ENCODE data around the gene CHD5. TPM values are rescaled to one million over a fixed set of nuclear protein-coding genes. Genes with fewer than 3 reads are reported as not detected.
"Not testable (repeated sequence)": the region's sequence is repeated elsewhere in the genome, so short reads cannot be mapped to it uniquely, and the experiment has no call there.

CHD5 gene
- polyA plus RNA-seq, 1 donor from 2014 or later = 22.0 TPM

DNA sequence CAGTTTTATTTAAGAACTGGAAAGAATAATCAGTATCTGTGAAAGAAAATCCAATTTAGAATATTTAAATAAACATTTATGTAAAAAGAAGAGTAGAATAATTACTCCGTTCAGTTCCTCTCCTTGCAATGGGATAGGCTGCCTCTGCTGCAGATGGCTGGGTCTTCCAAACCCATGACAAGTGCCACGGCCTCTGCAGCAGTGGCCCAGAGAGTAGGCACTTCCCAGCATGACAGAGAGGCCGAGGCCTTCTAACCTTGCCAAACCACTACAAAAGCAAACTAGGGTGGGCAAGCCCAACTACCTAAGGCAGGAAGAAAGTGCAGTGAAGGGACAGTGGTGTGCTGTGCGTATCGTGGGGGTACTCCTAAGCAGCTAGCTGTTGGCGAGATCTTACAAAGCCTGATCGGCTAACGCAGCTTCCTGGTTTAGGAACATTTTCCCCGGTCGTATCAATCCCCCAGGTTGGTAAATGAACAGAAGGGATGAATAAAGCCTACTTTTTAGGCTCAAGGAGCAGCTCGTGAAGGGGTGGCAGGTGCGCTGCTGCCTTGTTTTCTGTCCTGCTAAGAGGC, 41.2 kb upstream of the CHD5 start:
- Histone ChIP-seq H3K9me2 (ENCODE audit: insufficient read depth, low read length) (no peaks in the 10 kb centered on the region), H3K4me2 (ENCODE audit: low read length) (no peak overlapping the region), H3K4me3 (ENCODE audit: low read length) (no peak overlapping the region), H3F3A (ENCODE audit: insufficient read depth, low read length, poor library complexity, severe bottlenecking) (no peaks in the 10 kb centered on the region), H3K9me3 (ENCODE audit: low read length) (no peaks in the 10 kb centered on the region), H3K27ac (ENCODE audit: low read length) (no peak overlapping the region), H3K9ac (ENCODE audit: low read length) (no peak overlapping the region), H3K79me2 (replicated peaks; ENCODE audit: insufficient read depth, low read length) (no peaks in the 10 kb centered on the region), H2AFZ (ENCODE audit: low read depth, low read length) (no peak overlapping the region), H4K20me1 (ENCODE audit: insufficient read depth) (no peaks in the 10 kb centered on the region), H3K36me3 (ENCODE audit: insufficient read depth, low read length) (no peaks in the 10 kb centered on the region), H3K27me3 (ENCODE audit: insufficient read depth, low read depth, low read length) (no peaks in the 10 kb centered on the region)
- TF ChIP-seq POLR2AphosphoS5 (IDR thresholded peaks at IDR 0.05) (no peak), SMC3 (conservative IDR thresholded peaks at IDR 0.05; ENCODE audit: poor library complexity) (no peak), MXI1 (conservative IDR thresholded peaks at IDR 0.05; ENCODE audit: poor library complexity, severe bottlenecking) (no peak), RAD21 (conservative IDR thresholded peaks at IDR 0.05) (no peak), EP300 (conservative IDR thresholded peaks at IDR 0.05; ENCODE audit: poor library complexity, severe bottlenecking) (no peak), TAF1 (IDR thresholded peaks at IDR 0.05; ENCODE audit: low read depth) (no peak), EZH2 (IDR thresholded peaks at IDR 0.05; ENCODE audit: borderline replicate concordance, insufficient read depth, low read length, poor library complexity, severe bottlenecking) (no peak)
- TF ChIP-seq, protein P1, sequence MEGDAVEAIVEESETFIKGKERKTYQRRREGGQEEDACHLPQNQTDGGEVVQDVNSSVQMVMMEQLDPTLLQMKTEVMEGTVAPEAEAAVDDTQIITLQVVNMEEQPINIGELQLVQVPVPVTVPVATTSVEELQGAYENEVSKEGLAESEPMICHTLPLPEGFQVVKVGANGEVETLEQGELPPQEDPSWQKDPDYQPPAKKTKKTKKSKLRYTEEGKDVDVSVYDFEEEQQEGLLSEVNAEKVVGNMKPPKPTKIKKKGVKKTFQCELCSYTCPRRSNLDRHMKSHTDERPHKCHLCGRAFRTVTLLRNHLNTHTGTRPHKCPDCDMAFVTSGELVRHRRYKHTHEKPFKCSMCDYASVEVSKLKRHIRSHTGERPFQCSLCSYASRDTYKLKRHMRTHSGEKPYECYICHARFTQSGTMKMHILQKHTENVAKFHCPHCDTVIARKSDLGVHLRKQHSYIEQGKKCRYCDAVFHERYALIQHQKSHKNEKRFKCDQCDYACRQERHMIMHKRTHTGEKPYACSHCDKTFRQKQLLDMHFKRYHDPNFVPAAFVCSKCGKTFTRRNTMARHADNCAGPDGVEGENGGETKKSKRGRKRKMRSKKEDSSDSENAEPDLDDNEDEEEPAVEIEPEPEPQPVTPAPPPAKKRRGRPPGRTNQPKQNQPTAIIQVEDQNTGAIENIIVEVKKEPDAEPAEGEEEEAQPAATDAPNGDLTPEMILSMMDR (IDR thresholded peaks at IDR 0.05; ENCODE audit: poor library complexity, severe bottlenecking) = no peak
- TF ChIP-seq, protein P2, sequence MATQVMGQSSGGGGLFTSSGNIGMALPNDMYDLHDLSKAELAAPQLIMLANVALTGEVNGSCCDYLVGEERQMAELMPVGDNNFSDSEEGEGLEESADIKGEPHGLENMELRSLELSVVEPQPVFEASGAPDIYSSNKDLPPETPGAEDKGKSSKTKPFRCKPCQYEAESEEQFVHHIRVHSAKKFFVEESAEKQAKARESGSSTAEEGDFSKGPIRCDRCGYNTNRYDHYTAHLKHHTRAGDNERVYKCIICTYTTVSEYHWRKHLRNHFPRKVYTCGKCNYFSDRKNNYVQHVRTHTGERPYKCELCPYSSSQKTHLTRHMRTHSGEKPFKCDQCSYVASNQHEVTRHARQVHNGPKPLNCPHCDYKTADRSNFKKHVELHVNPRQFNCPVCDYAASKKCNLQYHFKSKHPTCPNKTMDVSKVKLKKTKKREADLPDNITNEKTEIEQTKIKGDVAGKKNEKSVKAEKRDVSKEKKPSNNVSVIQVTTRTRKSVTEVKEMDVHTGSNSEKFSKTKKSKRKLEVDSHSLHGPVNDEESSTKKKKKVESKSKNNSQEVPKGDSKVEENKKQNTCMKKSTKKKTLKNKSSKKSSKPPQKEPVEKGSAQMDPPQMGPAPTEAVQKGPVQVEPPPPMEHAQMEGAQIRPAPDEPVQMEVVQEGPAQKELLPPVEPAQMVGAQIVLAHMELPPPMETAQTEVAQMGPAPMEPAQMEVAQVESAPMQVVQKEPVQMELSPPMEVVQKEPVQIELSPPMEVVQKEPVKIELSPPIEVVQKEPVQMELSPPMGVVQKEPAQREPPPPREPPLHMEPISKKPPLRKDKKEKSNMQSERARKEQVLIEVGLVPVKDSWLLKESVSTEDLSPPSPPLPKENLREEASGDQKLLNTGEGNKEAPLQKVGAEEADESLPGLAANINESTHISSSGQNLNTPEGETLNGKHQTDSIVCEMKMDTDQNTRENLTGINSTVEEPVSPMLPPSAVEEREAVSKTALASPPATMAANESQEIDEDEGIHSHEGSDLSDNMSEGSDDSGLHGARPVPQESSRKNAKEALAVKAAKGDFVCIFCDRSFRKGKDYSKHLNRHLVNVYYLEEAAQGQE (IDR thresholded peaks at IDR 0.05; ENCODE audit: borderline replicate concordance) = no peak

DNA sequence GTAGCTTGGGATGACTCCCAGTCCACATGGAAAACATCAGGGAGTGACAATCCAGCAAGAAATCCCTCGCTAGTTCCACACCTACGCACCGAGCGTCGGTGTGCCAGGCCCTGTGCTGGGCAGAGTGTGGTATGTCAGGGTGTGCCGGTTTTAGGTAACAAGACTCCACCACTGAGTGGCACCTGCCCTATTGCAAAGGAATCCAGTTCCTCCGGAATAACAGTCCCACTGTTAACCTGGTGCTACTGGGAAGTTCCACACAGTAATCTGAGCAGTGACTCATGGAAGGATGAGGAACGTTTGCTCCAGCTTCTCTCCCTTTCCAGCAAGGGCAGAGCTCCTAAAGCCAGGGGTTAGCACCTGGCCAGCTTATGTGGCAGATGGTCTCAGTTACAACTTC, 40.1 kb upstream of the CHD5 start:
- H3K9me3 ChIP-seq (ENCODE audit: low read length) = no peaks in the 10 kb centered on the region
- no peak overlapping the region for H3K4me3 ChIP-seq (ENCODE audit: low read length)
- no peak overlapping the region for H2AFZ ChIP-seq (ENCODE audit: low read depth, low read length)
- H3K9ac ChIP-seq (ENCODE audit: low read length) = no peak overlapping the region
- H3F3A ChIP-seq (ENCODE audit: insufficient read depth, low read length, poor library complexity, severe bottlenecking) = no peaks in the 10 kb centered on the region
- no peaks in the 10 kb centered on the region for H3K9me2 ChIP-seq (ENCODE audit: insufficient read depth, low read length)
- H3K4me2 ChIP-seq (ENCODE audit: low read length) = no peak overlapping the region
- H3K36me3 ChIP-seq (ENCODE audit: insufficient read depth, low read length) = no peaks in the 10 kb centered on the region
- H4K20me1 ChIP-seq (ENCODE audit: insufficient read depth) = no peaks in the 10 kb centered on the region
- TF ChIP-seq, protein P1 (IDR thresholded peaks at IDR 0.05; ENCODE audit: poor library complexity, severe bottlenecking) = no peak
- no peak for TF ChIP-seq RAD21 (conservative IDR thresholded peaks at IDR 0.05)
- no peaks in the 10 kb centered on the region for H3K27me3 ChIP-seq (ENCODE audit: insufficient read depth, low read depth, low read length)
- H3K27ac ChIP-seq (ENCODE audit: low read length) = no peak overlapping the region
- H3K79me2 ChIP-seq (replicated peaks; ENCODE audit: insufficient read depth, low read length) = no peaks in the 10 kb centered on the region

DNA sequence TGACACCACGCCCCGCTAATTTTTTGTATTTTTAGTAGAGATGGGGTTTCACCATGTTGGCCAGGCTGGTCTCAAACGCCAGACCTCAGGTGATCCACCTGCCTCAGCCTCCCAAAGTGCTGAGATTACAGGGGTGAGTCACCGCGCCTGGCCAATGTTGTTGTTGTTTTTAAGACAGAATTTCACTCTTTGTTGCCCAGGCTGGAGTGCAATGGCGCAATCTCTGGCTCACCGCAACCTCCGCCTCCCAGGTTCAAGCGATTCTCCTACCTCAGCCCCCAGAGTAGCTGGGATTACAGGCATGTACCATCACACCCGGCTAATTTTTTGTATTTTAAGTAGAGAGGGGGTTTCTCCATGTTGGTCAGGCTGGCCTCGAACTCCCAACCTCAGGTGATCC, 39.5 kb upstream of the CHD5 start:
- H4K20me1 ChIP-seq (ENCODE audit: insufficient read depth); H3K27me3 ChIP-seq (ENCODE audit: insufficient read depth, low read depth, low read length); H3K36me3 ChIP-seq (ENCODE audit: insufficient read depth, low read length); H3K4me2 ChIP-seq (ENCODE audit: low read length); H3K9me3 ChIP-seq (ENCODE audit: low read length); H3K4me3 ChIP-seq (ENCODE audit: low read length); H3K9ac ChIP-seq (ENCODE audit: low read length); H3K79me2 ChIP-seq (replicated peaks; ENCODE audit: insufficient read depth, low read length); H2AFZ ChIP-seq (ENCODE audit: low read depth, low read length); H3K27ac ChIP-seq (ENCODE audit: low read length); H3K9me2 ChIP-seq (ENCODE audit: insufficient read depth, low read length); H3F3A ChIP-seq (ENCODE audit: insufficient read depth, low read length, poor library complexity, severe bottlenecking): not testable (repeated sequence)

Measured in neural cell (in vitro differentiated cells).